ENCODE measurements around the gene CRYL1.

DNA sequence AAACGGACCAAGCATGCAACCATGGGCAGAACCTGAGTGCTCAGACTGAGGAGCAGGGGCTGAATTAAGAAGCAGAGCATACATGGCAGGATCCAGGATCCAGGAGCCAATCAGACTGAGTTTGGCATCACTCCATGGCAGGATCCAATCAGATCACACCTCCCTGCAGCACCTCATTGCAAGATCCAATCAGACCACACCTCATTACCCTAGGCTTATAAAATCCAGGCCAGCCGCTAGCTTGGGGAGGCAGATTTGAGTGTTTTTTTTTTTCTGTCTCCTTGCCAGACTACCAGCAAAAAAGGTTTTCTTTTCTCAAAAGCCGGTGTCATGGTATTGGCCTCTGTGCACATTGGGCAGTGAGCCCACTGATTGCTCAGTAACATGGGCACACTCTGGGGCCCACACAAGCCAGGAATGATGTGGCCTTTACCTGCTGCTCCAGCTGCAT is 165.6 kb downstream of the CRYL1 start:
- TF ChIP-seq, protein P1, sequence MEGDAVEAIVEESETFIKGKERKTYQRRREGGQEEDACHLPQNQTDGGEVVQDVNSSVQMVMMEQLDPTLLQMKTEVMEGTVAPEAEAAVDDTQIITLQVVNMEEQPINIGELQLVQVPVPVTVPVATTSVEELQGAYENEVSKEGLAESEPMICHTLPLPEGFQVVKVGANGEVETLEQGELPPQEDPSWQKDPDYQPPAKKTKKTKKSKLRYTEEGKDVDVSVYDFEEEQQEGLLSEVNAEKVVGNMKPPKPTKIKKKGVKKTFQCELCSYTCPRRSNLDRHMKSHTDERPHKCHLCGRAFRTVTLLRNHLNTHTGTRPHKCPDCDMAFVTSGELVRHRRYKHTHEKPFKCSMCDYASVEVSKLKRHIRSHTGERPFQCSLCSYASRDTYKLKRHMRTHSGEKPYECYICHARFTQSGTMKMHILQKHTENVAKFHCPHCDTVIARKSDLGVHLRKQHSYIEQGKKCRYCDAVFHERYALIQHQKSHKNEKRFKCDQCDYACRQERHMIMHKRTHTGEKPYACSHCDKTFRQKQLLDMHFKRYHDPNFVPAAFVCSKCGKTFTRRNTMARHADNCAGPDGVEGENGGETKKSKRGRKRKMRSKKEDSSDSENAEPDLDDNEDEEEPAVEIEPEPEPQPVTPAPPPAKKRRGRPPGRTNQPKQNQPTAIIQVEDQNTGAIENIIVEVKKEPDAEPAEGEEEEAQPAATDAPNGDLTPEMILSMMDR (conservative IDR thresholded peaks at IDR 0.05 in 1 of 2, IDR thresholded peaks at IDR 0.05 in 1 of 2; ENCODE audit: extremely low read depth in 1 of 2, insufficient read depth in 1 of 2, low read depth in 1 of 2, low read length in 2 of 2): no peak
- no peak for TF ChIP-seq EZH2 (IDR thresholded peaks at IDR 0.05; ENCODE audit: borderline replicate concordance, low read length)
